NK-92 (cell line): Measurements from ENCODE around the gene PIK3CD.
"Not testable (repeated sequence)": the region's sequence is repeated elsewhere in the genome, so short reads cannot be mapped to it uniquely, and the experiment has no call there.

Experiments used
- DNase-seq: peaks from one replicate; lab custom pipeline; 2025; ENCODE audit not compliant: unreplicated experiment; lab: John Stamatoyannopoulos, UW

Gene PIK3CD

DNA sequence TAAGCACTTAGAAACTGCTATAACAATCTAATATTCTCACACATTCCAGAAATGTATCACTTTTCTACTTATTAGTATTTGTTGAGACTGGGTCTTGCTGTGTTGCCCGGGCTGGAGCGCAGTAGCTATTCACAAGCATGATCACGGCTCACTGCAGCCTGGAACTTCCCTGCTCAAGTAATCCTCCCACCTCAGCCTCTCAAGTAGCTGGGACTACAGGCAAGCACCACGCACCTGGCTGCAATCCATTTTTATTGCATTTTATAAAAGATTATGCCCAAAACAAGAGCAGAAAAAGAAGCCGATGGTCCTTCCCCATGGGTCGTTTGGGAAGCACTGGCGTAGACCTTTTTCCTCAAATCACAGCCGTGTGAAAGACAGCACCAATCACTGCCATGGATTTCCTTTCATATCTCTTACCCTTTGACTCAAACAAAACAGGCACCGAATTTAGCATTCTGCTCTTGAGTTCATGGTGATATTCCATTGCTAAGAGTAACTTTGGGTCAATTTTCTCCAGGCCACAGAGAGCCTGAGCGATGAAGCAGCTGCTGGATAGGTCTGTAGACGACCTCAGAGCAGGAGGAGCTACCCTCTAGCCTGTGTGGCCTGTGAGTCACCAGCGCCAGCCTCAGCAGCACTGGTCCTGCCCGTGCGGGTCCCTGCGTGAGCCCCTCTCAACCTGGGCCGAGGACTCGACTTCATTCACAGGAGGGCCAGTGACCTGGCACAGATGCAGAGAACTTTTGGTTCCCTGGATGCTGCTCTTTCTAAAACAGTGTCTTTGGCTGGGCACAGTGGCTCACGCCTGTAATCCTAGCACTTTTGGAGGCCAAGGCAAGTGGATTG is 80.8 kb downstream of the PIK3CD start:
- no peak for DNase-seq

DNA sequence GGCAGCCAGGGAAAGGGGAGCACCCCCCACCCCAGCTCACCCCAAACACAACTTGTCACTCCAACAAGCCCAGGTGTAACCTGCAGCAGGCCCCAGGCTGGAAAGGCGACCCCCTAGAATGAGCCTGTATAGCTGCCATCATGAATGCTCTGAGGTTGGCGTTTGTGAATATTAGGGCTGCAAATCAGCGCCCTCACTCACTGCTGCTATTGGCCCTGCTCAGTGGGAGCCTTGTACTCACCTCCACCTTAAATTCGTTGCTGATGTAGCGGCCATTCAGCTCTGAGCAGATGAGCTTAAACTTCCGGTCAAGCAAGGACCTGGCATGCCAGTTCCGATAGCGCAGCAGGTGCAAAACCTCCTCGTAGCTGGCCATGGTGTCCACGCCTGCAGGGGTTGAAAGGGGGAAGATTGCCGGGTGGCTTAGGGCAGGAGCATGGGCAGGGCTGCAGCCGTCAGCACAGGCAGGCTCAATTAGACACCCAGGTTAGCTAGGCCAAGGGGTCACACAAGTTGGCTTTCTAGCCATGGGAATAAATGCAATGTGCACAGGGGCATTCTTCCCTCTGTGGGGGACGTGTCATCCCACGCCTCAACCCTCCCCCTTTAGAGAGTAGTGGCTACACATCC is 81.7 kb downstream of the PIK3CD start:
- DNase-seq, result no peak

DNA sequence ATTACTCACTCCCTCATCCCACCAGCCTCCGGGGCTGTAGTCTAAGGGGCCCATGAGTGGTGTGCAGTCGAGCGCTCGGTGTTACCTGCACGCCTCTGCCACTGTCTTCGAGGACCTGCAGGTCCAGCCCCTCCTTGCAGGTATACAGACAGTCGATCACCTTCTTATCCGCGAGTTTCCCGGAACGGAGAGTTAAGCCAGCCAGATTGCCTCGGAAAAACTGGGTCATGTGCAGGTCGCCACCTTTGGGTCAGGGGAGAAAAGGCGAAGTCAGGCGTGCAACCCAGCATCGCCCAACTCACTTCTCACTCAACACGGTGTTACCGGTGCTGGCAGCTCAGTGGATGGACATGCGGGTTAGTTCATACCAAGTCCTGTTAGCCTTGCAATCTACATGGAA is 84.3 kb downstream of the PIK3CD start:
- no peak for DNase-seq

DNA sequence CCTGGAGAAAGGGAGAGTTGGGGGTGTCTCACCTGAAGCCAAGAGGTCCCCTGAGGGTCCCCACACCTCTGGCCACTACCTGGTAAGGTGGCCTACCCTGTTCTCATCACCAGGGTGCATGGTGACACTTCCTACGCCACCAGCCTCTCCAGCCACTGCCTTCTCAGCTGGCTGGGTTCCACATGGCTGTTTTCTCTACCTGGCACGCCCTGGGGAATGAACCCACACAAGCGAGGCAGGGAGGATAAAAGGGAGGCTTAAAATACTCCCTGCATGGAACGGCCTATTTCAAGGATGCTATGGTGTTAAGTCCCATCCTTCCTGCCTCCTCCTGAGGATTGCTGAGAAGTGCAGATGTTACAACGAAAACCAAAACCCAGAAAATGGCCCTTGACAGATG is 84.7 kb downstream of the PIK3CD start:
- no peak for DNase-seq

DNA sequence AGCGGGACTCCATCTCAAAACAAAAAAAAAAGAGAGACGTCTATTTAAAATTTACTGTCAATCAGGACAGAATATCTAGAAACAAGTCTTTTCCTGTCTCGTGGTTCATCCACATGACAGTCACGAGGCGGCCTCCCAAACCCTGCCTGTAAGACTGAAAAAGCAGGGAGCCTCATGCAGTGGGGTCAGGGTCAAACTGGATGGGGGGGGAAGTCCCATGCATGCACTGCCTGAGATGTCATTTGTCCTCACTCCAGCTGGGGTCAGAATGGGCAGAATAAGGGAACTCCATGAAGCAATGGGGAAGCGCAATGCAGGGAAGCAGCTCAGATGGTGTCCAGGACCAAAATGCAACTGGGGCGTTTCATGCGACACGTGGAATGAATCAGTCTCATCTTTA is 85.5 kb downstream of the PIK3CD start:
- no peak for DNase-seq

DNA sequence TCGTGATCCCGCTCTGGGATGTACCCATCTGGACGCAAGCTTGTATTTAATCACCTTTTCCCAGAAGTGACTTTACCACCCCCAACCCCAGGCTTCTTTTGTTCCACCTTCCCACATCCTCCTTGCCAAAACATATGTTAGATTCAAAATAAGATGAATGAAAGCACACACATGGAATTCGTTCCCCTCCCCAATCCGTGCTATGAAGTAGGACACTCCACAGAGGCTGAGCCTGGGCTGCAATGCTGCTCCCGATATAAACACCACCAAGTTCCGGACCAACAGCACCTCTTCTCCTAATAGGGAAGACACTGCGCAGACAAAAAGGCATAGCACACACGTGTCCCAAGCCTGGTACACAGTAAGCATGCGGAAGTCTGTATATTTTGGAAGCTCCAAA is 86.1 kb downstream of the PIK3CD start:
- no peak for DNase-seq

DNA sequence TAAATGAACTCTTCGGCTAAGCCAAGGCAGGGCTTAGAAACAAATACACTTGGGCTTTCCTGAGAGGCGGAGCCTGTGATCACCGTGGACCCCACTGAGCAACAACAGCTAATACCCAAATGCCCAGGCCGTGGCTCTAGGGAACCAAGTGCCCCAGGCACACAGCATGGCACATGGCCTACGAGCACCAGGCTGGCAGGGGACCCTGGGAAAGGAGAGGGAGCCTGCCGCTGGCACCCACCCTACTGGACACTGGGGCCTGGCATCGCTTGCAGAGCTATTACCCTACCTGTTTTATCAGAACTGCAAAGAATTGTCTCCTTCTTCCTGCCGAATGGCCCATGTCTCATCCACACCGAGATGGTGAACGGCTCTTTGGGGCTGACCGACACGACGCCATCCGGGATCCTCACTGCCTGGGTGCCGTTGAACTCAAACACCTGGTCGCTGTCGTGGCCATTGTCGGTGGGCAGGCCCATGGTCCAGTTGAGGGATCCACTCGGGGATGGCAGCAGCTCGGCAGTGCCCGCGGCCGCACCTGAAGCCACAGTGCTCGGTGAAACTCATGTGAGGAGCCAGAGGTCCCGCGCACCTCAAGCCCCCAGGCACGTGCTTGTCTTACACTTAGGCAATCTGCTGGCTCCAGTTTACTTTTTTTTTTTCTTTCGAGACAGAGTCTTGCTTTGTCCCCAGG is 92.7 kb downstream of the PIK3CD start:
- DNase-seq, result no peak

DNA sequence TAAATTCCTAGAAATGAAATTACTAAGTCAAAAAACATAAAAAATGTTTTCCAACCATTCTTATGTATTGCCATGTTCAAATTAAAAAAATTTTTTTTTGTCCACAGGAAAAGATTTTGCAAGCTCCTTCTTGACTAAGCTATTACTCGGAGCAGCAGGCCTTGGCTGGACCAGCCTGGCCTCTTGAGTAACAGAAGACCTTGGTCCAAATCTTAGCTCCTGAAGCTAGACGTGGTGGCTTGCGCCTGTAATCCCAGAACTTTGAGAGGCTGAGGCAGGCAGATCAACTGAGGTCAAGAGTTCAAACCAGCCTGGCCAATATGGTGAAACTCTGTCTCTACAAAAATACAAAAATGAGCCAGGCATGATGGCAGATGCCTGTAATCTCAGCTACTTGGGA is 94.7 kb downstream of the PIK3CD start:
- no peak for DNase-seq

DNA sequence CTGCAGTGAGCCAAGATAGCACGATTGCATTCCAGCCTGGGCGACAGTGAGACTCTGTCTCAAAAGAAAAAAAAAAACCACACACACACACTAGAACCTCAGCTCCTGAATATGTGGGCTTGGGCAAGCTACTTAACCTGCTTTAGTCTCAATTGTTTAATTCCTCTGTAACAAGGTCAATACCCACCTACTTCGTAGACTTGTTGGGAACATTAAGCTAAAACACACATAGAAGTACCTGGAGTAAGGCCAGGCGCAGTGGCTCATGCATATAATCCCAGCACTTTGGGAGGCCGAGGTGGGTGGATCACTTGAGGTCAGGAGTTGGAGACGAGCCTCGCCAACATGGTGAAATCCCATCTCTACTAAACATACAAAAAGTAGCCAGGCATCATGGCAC is 95.1 kb downstream of the PIK3CD start:
- no peak for DNase-seq

DNA sequence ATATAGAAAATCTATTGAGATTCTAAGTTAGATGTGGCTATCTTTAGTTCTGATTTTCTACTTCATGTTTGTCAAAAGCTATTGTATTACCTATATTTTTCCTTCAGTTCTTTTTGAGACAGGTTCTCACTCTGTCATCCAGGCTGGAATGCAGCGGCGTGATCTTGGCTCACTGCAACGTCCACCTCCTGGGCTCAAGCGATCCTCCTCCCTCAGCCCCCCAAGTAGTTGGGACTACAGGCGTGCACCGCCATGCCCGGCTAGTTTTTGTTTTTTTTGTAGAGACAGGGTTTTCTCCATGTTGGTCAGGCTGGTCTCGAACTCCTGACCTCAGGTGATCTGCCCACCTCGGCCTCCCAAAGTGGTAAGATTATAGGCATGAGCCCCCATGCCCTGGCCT is 96.9 kb downstream of the PIK3CD start:
- not testable (repeated sequence) for DNase-seq

DNA sequence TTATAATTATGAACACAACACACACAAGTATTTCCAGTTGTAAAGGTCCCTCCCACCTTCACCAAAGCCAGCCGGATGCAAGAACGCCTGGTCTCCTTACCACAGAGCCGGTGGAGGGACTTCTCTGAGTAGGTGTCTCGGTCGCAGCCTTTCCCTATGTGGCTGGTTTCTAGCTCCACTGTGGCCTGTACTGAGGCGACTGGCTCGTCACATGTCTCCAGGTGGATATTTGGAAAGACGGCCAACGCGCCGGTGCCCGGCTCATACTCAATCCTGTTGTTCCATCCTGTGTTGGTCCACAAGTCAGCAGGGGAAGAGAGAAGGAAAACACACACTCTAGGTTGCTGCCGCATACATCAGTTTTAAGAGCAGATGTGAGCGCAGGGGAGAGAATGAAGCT is 97.8 kb downstream of the PIK3CD start:
- no peak for DNase-seq

DNA sequence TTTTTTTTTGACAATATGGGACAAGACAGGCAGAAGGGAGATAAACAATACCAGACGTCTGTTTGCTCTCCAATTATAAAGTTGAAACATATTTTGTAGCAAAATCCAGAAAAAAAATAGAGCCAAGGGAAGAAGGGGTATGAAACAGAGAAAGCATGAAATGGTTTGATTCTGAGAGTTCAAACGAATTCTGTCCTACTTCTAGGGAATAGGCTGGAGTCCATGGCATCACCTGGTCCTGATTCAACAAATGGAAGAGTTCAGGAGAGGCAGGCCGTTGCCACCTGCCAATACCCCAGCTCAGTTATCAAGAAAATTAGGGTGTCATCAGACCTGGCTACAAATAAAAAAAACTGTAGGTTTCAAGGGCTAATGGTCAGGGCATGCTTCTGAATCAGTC is 100.4 kb downstream of the PIK3CD start:
- no peak for DNase-seq

DNA sequence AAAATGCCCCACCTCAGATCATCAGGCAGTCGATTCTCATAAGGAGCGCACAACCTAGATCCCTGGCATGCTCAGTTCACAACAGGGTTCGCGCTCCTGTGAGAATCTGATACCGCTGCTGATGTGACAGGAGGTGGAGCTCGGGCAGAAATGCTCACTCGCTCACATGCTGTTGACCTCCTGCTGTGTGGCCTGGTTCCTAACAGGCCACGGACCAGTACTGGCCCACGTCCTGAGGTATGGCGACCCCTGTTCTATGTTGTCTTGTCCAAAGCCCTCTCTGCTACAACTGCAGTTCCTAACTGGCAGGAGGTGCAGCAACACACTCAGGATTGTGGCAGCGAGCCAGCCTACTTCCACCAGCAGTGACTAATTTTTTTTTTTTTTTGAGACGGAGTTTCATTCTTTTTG is 101.6 kb downstream of the PIK3CD start:
- DNase-seq, result no peak

DNA sequence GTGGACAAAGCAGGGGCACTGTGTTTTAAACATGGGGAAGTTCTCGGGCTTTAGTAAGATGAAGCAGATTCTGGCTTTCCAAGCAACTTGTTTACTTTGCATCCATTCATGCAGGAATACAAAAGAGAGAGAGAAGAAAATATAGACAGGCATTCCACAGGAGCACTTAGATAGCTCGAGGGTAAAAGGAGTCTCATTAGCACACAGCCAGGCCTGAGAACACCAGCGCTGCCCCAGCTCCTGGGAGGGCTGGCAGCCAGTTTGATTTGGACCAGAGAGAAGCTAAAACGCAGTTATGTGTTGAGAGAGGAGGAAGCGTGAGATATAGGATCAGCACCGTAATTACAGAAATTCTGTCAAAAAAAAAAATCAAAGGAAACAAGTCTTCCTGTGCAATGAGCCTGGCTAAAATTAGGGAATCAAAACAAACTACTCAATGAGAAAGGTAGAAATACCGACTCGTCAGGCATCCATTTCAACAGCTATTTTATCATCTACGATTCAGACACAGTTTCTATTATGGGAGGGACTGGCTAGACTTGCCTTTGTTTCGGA is 104.0 kb downstream of the PIK3CD start:
- DNase-seq, result no peak

DNA sequence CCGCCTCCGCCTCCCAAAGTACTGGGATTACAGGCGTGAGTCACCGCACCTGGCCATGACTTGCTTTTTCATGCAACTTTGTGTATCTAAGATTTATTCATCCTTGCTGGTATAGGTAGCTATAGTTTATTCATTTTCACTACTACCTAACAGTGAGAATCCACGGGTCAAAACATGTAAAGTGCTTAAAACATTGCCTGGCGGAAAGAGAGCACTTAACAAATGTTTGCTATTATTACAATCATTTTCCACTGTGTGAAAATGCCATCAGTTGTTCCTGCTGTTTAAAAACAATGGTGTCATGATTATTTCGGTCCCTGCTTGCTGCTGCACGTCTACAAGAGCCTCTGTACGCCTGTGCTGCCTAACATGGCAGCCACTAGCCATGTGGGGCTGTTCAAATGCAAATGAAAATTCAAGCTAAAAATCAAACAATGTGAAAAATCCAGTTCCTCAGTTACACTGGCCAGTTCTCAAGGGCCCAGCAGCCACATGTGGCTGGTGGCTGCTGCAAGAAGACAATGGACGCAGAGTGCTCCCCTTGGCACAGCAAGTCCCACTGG is 107.1 kb downstream of the PIK3CD start:
- no peak for DNase-seq

DNA sequence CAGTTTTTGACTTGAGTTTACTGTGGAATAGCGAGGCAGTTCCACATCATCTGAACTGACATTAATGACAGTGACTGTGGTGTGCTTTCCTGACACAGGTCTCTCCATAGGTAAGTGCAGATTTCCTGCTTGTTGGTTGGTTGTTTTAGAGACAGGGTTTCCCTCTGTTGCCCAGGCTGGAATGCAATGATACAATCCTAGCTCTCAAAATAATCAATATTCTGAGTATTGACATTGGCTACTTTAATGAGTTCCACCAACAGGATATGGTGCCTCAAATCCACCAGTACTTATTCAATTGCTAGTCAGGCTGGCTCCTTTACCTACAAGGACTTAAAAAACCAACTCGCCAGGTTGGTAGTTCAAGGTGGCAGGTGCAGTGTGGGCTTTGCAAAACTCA is 108.4 kb downstream of the PIK3CD start:
- no peak for DNase-seq

DNA sequence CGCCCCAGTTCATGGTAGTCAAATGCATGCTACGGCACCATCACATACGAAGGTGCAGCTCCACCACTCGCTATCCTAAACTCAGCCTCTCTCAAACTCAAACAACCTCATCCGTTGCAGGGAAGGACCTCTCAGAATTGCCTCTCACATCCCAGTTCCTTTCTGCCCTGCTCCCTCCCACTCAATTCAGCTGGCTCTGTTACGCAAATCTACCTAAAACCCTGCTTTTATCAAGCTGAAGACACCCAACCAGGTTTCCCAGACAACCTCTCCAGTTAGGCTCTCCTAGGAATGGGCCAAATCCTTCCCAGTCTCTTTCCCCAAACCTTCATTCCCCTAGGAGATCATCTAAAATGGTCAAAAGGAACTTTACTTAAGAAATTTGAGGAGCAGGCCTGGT is 109.3 kb downstream of the PIK3CD start:
- DNase-seq, result no peak

DNA sequence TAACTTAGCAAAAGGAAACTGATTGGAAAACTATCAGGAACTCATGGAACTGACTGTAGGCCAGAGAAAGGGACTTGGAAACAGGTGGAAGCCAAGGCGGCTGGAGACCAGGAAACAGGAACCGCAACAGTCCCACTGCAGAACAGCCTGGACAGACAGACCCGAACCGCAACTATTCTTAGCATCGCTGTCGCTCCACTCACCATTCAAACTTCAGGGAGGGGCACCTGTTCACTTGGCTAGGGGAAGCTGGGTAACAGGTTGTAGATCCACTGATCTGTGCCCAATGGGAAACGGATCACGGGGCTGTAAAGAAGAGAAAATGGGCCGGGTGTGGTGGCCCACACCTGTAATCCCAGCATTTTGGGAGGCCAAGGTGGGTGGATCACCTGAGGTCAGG is 110.3 kb downstream of the PIK3CD start:
- DNase-seq, result no peak

DNA sequence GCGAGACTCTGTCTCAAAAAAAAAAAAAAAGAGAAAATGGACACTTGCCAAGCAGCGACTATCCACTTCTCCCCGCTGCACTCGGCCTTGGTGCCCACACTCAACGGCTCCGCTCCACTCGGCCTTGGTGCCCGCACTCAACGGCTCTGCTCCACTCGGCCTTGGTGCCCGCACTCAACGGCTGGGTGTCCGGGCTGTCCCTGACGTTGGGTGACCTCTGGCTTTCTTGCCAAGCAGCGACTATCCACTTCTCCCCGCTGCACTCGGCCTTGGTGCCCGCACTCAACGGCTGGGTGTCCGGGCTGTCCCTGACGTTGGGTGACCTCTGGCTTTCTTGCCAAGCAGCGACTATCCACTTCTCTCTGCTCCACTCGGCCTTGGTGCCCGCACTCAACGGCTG is 110.9 kb downstream of the PIK3CD start:
- not testable (repeated sequence) for DNase-seq

DNA sequence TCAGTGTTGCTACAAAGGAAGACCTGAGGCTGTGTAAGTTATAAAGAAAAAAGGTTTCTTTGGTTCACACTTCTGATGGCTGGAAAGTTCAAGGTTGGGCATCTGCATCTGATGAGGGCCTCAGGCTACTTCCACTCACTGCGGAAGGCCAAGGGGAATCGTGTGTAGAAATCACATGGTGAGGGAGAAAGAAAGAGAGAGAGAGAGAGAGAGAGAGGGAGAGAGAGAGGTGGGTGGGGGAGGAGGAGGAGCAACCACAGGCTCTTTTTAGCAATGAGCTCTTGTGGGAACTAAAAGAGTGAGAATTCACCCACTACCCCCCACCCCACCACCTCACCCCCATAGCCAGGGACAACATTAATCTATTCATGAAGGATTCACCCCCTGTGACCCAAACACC is 112.4 kb downstream of the PIK3CD start:
- DNase-seq, result no peak

DNA sequence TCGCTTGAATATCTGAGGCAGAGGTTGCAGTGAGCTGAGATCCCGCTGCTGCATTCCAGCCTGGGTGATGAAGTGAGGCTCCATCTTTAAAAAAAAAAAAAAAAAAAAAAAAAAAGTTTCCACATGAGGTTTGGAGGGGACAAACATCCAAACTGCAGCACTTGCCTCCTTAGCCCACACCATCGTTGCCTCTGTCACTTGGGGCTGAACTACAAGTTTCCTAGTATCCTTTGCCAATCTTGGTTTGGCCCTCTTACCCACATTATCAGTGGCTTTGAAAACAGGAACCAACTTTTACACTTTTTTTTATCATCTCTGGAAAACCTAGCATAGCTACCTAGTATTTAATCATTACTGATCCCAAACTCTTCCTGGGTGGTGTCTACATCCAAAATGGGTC is 113.0 kb downstream of the PIK3CD start:
- DNase-seq, result no peak
